A673 (cell line): Measurements from ENCODE around the gene TMEM260. TPM values are rescaled to one million over a fixed set of nuclear protein-coding genes. Genes with fewer than 3 reads are reported as not detected.

ENCODE experiments used
- BruUV-seq: library from RNA; stranded (reverse); fragments of 400-500 nt; replicated peaks from 2 replicates; lab custom pipeline; 2021; lab: Mats Ljungman, UMichigan
- CTCF ChIA-PET: fragments of 300-600 bp; sonication (Branson Sonifier 250); formaldehyde crosslinking; loops from one replicate; lab custom pipeline; 2022; ENCODE audit warnings: antibody characterized with exemption; lab: Charles Lee
- POLR2A ChIA-PET: fragments of 300-600 bp; sonication (Branson Sonifier 250); formaldehyde crosslinking; loops from one replicate; lab custom pipeline; 2022; ENCODE audit warnings: antibody characterized with exemption; ENCODE audit not compliant: low non-redundant PET; lab: Charles Lee
- DNase-seq: peaks from one replicate; pipeline ENCODE4 v3.0.0-alpha.2; 2015; ENCODE audit warnings: low spot score
- H3K27ac ChIP-seq: fragments of 200-600 bp; sonication (generic); 2 replicates; pipeline ENCODE4 v1.5.1; 2016; ENCODE audit warnings: mixed run types, low read depth, mild to moderate bottlenecking, mixed read lengths, antibody characterized with exemption, low read length; ENCODE audit not compliant: poor library complexity, severe bottlenecking
- H3K27me3 ChIP-seq: fragments of 200-600 bp; sonication (generic); replicated peaks from 2 replicates; pipeline ENCODE4 v1.6.1; 2017; ENCODE audit warnings: mixed run types, low read depth, mild to moderate bottlenecking, mixed read lengths, antibody characterized with exemption, low read length; ENCODE audit not compliant: insufficient read depth, poor library complexity
- H3K36me3 ChIP-seq: fragments of 200-600 bp; sonication (generic); 2 replicates; pipeline ENCODE4 v1.6.1; 2016; ENCODE audit warnings: mixed run types, mild to moderate bottlenecking, mixed read lengths, antibody characterized with exemption, low read length; ENCODE audit not compliant: insufficient read depth, poor library complexity, severe bottlenecking
- H3K4me1 ChIP-seq: fragments of 200-600 bp; sonication (generic); 2 replicates; pipeline ENCODE4 v1.6.1; 2017; ENCODE audit warnings: mixed run types, mild to moderate bottlenecking, mixed read lengths, antibody characterized with exemption, low read length; ENCODE audit not compliant: insufficient read depth, poor library complexity, severe bottlenecking
- H3K4me3 ChIP-seq: fragments of 200-600 bp; sonication (generic); 2 replicates; pipeline ENCODE4 v1.5.1; 2016; ENCODE audit warnings: low read depth, mixed run types, mild to moderate bottlenecking, mixed read lengths, low read length; ENCODE audit not compliant: poor library complexity, severe bottlenecking
- H3K9me3 ChIP-seq: fragments of 200-600 bp; sonication (generic); 2 replicates; pipeline ENCODE4 v1.6.1; 2016; ENCODE audit warnings: mixed run types, low read depth, mild to moderate bottlenecking, mixed read lengths, antibody characterized with exemption, low read length; ENCODE audit not compliant: poor library complexity, severe bottlenecking
- EZH2 ChIP-seq: fragments of 200-600 bp; sonication (generic); IDR thresholded peaks from 2 replicates; pipeline ENCODE4 v1.6.1; 2017; ENCODE audit warnings: borderline replicate concordance, low read depth, mild to moderate bottlenecking, mixed read lengths, antibody characterized with exemption, low read length; ENCODE audit not compliant: poor library complexity, severe bottlenecking
- intact Hi-C: fragments of 100-400 bp; cut with micrococcal nuclease; formaldehyde crosslinking; loops from one replicate; pipeline ENCODE4 v1.10.0; 2022; ENCODE audit not compliant: unreplicated experiment
- total RNA-seq: library from RNA; stranded (reverse); gene quantifications from 2 replicates; pipeline ENCODE4 v1.2.3, GENCODE V29; 2021
- TF ChIP-seq, protein P1 (sequence below): fragments of 300-800, 200-600 bp; sonication (generic); conservative IDR thresholded peaks from 2 replicates; pipeline ENCODE4 v1.5.1; 2017; ENCODE audit warnings: low read depth, mild to moderate bottlenecking, antibody characterized with exemption, low read length, moderate library complexity, mixed read lengths

Gene TMEM260
- total RNA-seq, 1 experiment from 2014 or later: 23.2 TPM

DNA sequence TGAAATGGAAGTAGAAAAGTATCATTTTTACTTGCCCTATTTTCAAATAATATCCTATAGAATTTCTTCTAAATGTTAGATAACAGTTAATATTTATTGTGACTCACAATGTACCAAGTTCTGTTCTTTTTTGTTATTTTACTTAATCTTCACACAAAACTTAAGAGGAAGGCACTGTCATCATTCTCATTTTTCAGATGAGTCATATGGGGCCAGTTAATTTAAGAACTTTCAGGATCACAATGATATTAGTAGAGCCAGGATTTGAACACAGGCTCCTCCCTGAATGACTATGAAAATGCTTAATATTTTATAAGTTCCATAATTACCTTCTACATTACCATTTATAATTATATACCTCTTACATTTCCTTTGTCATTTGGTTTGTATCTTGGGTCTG, 10.4 kb upstream of the TMEM260 start:
- no TSS peak for BruUV-seq
- DNase-seq: no peak
- H3K36me3 ChIP-seq: no peaks in the 10 kb centered on the region
- ChIA-PET CTCF (no interaction called here), POLR2A (no interaction called here)
- intact Hi-C loops: no loop called here
- H3K27ac ChIP-seq: no peak overlapping the region
- no peaks in the 10 kb centered on the region for H3K27me3 ChIP-seq
- H3K4me3 ChIP-seq: no peak overlapping the region
- no peaks in the 10 kb centered on the region for H3K9me3 ChIP-seq
- no peaks in the 10 kb centered on the region for H3K4me1 ChIP-seq
- TF ChIP-seq EZH2: no peak
- TF ChIP-seq, protein P1, sequence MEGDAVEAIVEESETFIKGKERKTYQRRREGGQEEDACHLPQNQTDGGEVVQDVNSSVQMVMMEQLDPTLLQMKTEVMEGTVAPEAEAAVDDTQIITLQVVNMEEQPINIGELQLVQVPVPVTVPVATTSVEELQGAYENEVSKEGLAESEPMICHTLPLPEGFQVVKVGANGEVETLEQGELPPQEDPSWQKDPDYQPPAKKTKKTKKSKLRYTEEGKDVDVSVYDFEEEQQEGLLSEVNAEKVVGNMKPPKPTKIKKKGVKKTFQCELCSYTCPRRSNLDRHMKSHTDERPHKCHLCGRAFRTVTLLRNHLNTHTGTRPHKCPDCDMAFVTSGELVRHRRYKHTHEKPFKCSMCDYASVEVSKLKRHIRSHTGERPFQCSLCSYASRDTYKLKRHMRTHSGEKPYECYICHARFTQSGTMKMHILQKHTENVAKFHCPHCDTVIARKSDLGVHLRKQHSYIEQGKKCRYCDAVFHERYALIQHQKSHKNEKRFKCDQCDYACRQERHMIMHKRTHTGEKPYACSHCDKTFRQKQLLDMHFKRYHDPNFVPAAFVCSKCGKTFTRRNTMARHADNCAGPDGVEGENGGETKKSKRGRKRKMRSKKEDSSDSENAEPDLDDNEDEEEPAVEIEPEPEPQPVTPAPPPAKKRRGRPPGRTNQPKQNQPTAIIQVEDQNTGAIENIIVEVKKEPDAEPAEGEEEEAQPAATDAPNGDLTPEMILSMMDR: no peak

- CTCF ChIA-PET: no interaction called here
- no TSS peak for BruUV-seq
- POLR2A ChIA-PET: no interaction called here
Observed at GRCh38 chr14:56570295-56570694, 9.3 kb upstream of the TMEM260 start.

DNA sequence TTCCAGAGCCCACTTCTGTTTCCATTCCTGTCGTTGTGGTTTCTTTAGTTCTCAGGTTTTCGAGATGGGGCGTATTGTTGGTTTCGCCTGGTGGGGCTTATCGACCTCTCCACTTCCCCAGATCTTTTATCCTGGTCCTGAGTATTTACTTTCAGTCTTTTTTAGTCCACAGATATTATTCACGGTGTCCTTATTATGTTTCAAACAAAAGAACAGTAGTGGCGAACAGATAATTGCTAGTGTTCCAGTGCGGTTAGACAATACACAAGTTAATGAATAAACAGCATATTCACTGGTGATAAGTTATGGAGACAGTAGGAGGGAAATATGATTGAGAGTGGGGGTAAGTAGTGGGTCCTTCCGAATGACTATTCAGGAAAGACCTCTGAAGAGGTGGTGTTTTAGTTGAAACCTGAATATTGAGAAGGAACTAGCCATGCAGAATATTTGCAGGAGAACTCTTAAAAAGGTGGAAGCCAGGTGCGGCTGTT, 668 bp downstream of the TMEM260 start:
- peaks cover 9% of the 10 kb centered on the region for H3K4me1 ChIP-seq
- no peaks in the 10 kb centered on the region for H3K27me3 ChIP-seq
- H3K4me3 ChIP-seq: peak overlapping the region; percentile 79
- no peaks in the 10 kb centered on the region for H3K9me3 ChIP-seq
- TSS peak; percentile 70 for BruUV-seq
- H3K27ac ChIP-seq: peak overlapping the region; percentile 96
- DNase-seq: peak; percentile 15
- POLR2A ChIA-PET: no interaction called here
- CTCF ChIA-PET: interaction anchor here (0.9 kb wide), 1 partner anchor 609 kb away, joined by 3 read pairs; no protein-coding TSS in a partner anchor
- no peaks in the 10 kb centered on the region for H3K36me3 ChIP-seq
- intact Hi-C loops: no loop called here
- TF ChIP-seq, protein P1: no peak
- no peak for TF ChIP-seq EZH2

More at GRCh38 chr14:56570295-56570694, 9.3 kb upstream of the TMEM260 start:
- Histone ChIP-seq H3K9me3 (no peaks in the 10 kb centered on the region), H3K36me3 (no peaks in the 10 kb centered on the region), H3K27ac (no peak overlapping the region), H3K4me1 (no peaks in the 10 kb centered on the region), H3K27me3 (no peaks in the 10 kb centered on the region), H3K4me3 (no peak overlapping the region)
- no peak for TF ChIP-seq EZH2
- TF ChIP-seq, protein P1: no peak
- intact Hi-C loops: no loop called here
- no peak for DNase-seq
